ENCODE results near the gene RBM34.
"Not testable (repeated sequence)": the region's sequence is repeated elsewhere in the genome, so short reads cannot be mapped to it uniquely, and the experiment has no call there.

The RBM34 gene

DNA sequence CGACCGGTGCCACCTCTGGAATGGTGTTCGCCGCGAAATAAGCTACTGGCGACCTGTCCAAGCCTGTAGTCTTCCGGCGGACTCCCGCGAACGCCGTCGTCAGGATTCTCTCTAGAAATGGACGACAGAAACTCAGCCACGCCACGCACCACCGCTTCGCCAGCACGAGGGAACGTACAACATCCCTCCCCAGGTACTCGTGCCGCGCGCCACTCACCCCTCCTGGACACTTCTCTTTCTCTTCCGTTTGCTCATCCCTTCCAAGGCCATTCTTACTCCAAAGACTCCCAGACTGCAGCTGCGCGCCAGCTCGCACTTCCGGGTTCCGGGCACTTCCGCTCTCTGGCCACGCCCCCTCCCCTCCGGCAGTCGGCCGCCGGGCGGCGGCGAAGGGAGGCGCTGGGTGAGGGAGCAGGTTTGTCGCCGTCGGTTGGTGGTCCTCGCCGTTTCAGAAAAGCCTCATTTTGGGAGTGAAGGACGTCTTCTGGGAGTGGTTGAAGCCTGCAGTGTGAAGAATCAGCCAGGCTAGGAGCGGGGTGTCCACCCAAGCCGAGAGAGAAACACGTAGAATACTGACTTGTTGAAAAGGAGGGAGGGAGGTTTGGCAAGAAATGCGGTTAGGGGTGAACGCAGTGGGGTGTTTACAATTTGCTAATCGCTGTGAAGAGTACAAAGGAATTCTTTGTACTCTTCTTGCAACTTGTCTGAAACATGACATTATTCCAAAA lies at the start of gene RBM34:
Gene RBM34 (minus strand): TSS at position 294 of the 728 bp plus-strand sequence. CDS start 24 bp downstream, at position 270.
- Mint-ChIP-seq H3K27me3 (no peaks in the 10 kb centered on the region), H3K36me3 (peaks cover 23% of the 10 kb centered on the region), H3K27ac (peak within 1 kb of the TSS; percentile 98), H3K9me3 (no peaks in the 10 kb centered on the region), H3K4me1 (peaks cover 26% of the 10 kb centered on the region), H3K4me3 (peak within 1 kb of the TSS; percentile 97)
- DNase-seq, result peak; percentile 95
- CTCF ChIA-PET, result interaction anchor here (0.6 to 1.4 kb wide), 4 partner anchors 14 to 255 kb away, joined by 4 to 5 read pairs (median 4); no protein-coding TSS in a partner anchor

DNA sequence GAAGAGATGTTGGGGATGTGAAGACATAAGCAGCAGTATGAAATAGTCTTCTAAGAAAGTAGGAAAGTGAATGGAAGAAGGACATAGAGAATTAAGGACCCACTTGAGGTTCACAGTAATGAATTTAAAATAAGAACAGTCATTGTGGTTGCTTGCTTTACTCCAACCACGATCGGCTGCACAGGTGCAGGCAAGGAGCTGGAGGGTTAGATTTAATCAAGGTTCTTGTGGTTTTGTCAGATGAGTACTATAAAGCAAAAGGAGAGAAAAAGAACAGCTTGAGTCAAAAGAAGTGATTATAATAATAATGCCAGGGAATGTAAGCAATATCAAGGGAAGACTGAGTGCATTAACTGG lies 46.1 kb upstream of the RBM34 start:
- Mint-ChIP-seq H3K4me1 (peaks cover 42% of the 10 kb centered on the region), H3K9me3 (no peaks in the 10 kb centered on the region), H3K27ac (peak overlapping the region; percentile 88), H3K4me3 (no peak overlapping the region), H3K36me3 (peaks cover 42% of the 10 kb centered on the region), H3K27me3 (no peaks in the 10 kb centered on the region)
- CTCF ChIA-PET, result interaction anchor here (0.8 kb wide), 1 partner anchor 114 kb away, joined by 3 read pairs; no protein-coding TSS in a partner anchor
- peak; percentile 69 for DNase-seq

DNA sequence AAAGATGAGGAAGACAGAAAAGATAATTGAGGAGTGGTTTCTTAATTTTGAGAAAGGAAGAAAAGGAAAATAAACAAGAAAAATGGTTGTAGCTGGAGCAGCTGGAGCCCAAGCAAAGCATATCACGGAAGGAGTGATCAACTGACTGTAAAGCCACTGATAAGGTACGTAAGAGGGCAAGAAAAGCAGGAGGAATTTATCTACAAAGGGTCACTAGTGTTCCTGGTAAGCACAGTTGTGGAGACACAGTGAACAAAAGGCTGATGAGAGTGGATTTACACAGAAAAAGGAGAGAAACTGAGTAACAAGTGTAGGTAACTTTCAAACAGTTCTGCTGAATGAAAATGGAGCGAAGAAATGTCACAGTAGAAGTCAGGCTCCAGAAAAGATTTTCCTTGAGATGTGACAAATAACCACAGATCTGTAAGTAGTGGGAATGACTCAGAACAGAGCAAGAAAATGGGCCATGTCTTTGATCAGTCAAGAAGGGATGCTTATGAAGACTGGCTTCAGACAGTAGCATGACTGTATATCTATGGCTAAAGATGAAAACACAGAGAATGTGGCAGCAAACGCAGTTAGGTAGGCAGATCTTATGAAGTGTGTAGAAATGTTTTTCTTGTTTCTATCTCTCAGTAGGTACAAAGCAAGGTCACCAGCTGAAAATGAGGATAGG lies 45.6 kb upstream of the RBM34 start:
- DNase-seq, result no peak
- peaks cover 37% of the 10 kb centered on the region for H3K4me1 Mint-ChIP-seq
- no peaks in the 10 kb centered on the region for H3K27me3 Mint-ChIP-seq
- no peaks in the 10 kb centered on the region for H3K9me3 Mint-ChIP-seq
- peak overlapping the region; percentile 88 for H3K27ac Mint-ChIP-seq
- peaks cover 37% of the 10 kb centered on the region for H3K36me3 Mint-ChIP-seq
- CTCF ChIA-PET, result no interaction called here
- peak overlapping the region; percentile 5 for H3K4me3 Mint-ChIP-seq

- Mint-ChIP-seq H3K27ac (peak overlapping the region; percentile 2), H3K9me3 (no peaks in the 10 kb centered on the region), H3K36me3 (peaks cover 30% of the 10 kb centered on the region), H3K4me3 (no peak overlapping the region), H3K4me1 (peaks cover 30% of the 10 kb centered on the region), H3K27me3 (no peaks in the 10 kb centered on the region)
- CTCF ChIA-PET, result no interaction called here
- no peak for DNase-seq
Measured at GRCh38 chr1:235205687-235206086, 44.6 kb upstream of the RBM34 start.

DNA sequence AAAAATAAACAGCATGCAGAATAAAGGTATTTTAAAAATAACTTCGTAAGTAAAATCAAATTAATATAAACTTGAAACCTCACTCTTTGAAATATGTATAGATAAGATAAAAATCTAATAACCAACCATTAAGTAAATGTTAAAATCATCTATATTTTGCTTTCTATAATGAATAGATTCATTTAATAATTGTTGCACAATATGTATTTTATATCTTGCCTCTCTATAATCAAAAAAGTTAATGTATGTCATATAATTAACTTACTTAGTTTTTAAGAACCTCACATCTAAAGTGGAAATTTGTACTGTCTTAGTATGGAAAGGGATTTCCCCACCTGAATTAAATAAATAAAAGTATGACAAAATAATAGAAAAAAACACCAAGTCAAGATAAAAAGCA lies 42.4 kb upstream of the RBM34 start:
- DNase-seq, result no peak
- peaks cover 30% of the 10 kb centered on the region for H3K4me1 Mint-ChIP-seq
- no peaks in the 10 kb centered on the region for H3K27me3 Mint-ChIP-seq
- no peak overlapping the region for H3K4me3 Mint-ChIP-seq
- no peaks in the 10 kb centered on the region for H3K9me3 Mint-ChIP-seq
- CTCF ChIA-PET, result no interaction called here
- H3K27ac Mint-ChIP-seq, result no peak overlapping the region
- H3K36me3 Mint-ChIP-seq, result peaks cover 28% of the 10 kb centered on the region

DNA sequence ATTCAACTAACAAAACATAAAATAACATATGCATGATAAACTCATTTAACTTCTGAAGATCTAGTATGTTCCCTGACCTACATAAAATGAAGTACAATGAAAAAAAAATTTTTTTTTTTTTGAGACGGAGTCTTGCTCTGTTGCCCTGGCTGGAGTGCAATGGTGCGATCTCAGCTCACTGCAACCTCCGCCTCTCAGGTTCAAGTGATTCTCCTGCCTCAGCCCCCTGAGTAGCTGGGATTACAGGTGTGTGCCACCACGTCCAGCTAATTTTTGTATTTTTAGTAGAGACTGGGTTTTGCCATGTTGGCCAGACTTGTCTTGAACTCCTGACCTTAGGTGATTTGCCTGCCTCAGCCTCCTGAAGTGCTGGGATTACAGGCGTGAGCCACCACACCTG lies 41.4 kb upstream of the RBM34 start:
- H3K9me3 Mint-ChIP-seq, H3K27me3 Mint-ChIP-seq, H3K4me3 Mint-ChIP-seq, CTCF ChIA-PET, DNase-seq, H3K27ac Mint-ChIP-seq: not testable (repeated sequence)
- H3K4me1 Mint-ChIP-seq, result peaks cover 26% of the 10 kb centered on the region
- peaks cover 28% of the 10 kb centered on the region for H3K36me3 Mint-ChIP-seq

GRCh38 chr1:235199441-235199840 lies 38.4 kb upstream of the RBM34 start:
- H3K36me3 Mint-ChIP-seq, result peaks cover 13% of the 10 kb centered on the region

DNA sequence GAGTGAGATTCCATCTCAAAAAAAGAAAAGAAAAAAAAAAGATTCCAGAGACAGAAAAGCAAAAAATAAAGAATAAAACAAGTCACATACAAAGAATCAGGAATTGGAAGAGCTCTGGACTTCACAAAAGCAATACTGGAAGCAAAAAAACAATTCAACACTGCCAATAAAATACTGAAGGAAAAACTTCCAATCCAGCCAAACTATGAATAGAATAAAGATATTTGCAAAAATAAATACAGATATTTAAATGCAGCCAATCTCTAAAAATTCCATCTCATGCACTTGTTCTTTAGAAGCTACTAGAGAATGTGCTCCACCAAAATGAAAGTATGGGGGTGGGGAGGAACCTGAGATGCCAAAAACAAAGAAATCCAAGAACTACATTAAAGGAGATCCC lies 29.4 kb upstream of the RBM34 start:
- CTCF ChIA-PET, result interaction anchor here (0.7 to 1.4 kb wide), 2 partner anchors 23 to 226 kb away, joined by 3 to 4 read pairs; no protein-coding TSS in a partner anchor
- Mint-ChIP-seq H3K27ac (no peak overlapping the region), H3K27me3 (no peaks in the 10 kb centered on the region), H3K9me3 (no peaks in the 10 kb centered on the region), H3K4me3 (no peak overlapping the region), H3K4me1 (peaks cover 2% of the 10 kb centered on the region), H3K36me3 (peaks cover 36% of the 10 kb centered on the region)
- no peak for DNase-seq

More at GRCh38 chr1:235199441-235199840, 38.4 kb upstream of the RBM34 start:
- Mint-ChIP-seq H3K4me1 (peaks cover 2% of the 10 kb centered on the region), H3K9me3 (no peaks in the 10 kb centered on the region), H3K4me3 (no peak overlapping the region), H3K27ac (no peak overlapping the region), H3K27me3 (no peaks in the 10 kb centered on the region)
- no peak for DNase-seq
- CTCF ChIA-PET, result interaction anchor here (1.0 to 1.7 kb wide), 2 partner anchors 106 to 142 kb away, joined by 3 to 4 read pairs; no protein-coding TSS in a partner anchor

DNA sequence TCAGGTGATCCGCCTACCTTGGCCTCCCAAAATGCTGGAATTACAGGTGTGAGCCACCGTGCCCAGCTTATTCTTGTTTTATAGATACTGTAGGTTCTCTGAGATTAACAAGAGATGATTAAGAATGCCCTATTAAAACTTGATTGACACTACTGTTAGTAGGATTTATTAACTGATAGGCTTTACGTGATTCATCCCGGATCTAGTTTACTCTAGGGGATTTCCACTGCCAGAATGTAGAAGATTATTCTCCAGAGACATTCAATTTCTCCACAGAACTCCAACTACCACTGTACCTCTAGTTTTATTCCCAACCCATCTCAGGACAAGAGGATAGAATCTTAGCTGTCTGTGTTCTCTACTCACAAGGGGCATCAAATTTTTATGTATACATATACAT lies 26.3 kb upstream of the RBM34 start:
- Mint-ChIP-seq H3K4me3 (no peak overlapping the region), H3K36me3 (peaks cover 30% of the 10 kb centered on the region), H3K9me3 (no peaks in the 10 kb centered on the region), H3K27ac (no peak overlapping the region), H3K4me1 (peaks cover 2% of the 10 kb centered on the region), H3K27me3 (no peaks in the 10 kb centered on the region)
- CTCF ChIA-PET, result no interaction called here
- DNase-seq, result no peak

GRCh38 chr1:235181561-235182245 lies 20.7 kb upstream of the RBM34 start:
- Mint-ChIP-seq H3K27ac (no peak overlapping the region), H3K4me3 (no peak overlapping the region), H3K4me1 (no peaks in the 10 kb centered on the region), H3K27me3 (no peaks in the 10 kb centered on the region), H3K9me3 (no peaks in the 10 kb centered on the region), H3K36me3 (peaks cover 35% of the 10 kb centered on the region)
- DNase-seq, result no peak
- CTCF ChIA-PET, result interaction anchor here (0.8 kb wide), 1 partner anchor 11 kb away, joined by 3 read pairs; no protein-coding TSS in a partner anchor

GRCh38 chr1:235180916-235181460 lies 19.9 kb upstream of the RBM34 start:
- no peak overlapping the region for H3K4me3 Mint-ChIP-seq
- peaks cover 38% of the 10 kb centered on the region for H3K36me3 Mint-ChIP-seq
- H3K4me1 Mint-ChIP-seq, result no peaks in the 10 kb centered on the region
- H3K27ac Mint-ChIP-seq, result no peak overlapping the region
- DNase-seq, result no peak
- no peaks in the 10 kb centered on the region for H3K9me3 Mint-ChIP-seq
- CTCF ChIA-PET, result no interaction called here
- no peaks in the 10 kb centered on the region for H3K27me3 Mint-ChIP-seq

DNA sequence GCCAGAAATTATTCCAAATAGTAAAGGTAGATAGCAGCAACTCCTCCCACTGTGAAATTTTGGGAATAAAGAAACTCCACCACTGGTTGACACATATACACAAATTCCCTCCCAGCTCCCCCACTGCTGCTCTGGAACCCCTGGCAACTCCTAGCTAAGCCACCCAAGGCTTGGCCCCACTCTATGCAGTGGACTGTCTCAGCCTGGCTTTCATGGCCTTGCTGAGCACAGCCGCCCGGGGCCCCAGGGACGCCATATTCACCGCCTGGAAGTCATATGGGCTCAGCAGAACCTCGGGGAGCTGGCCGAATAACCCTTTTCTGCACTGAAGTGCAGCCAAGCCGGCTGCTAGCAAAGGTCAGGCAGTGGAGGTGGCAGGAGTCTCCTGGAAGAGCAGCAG lies 15.4 kb upstream of the RBM34 start:
- Mint-ChIP-seq H3K4me1 (no peaks in the 10 kb centered on the region), H3K27ac (no peak overlapping the region), H3K4me3 (no peak overlapping the region), H3K36me3 (peaks cover 43% of the 10 kb centered on the region), H3K9me3 (no peaks in the 10 kb centered on the region), H3K27me3 (no peaks in the 10 kb centered on the region)
- CTCF ChIA-PET, result no interaction called here
- DNase-seq, result no peak

DNA sequence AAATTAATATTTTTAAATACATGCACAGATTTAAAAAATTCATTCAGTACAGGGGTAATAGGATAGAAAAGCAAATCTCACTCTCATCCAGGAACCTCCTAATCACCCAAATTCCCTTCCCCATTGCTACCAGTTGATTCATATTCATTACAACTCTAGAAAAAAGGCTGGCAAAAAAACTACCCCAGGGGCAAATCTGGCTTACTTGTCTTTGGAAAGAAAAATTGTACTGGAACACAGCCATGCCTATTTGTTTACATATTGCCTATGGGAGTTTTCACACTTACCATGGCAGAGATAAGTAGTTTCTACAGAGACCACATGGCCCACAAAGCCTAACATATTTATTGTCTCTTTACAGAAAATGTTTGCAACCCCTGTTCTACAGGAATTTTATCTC lies 8.9 kb upstream of the RBM34 start:
- Mint-ChIP-seq H3K36me3 (peaks cover 34% of the 10 kb centered on the region), H3K27ac (no peak overlapping the region), H3K9me3 (no peaks in the 10 kb centered on the region), H3K27me3 (no peaks in the 10 kb centered on the region), H3K4me3 (no peak overlapping the region), H3K4me1 (no peaks in the 10 kb centered on the region)
- CTCF ChIA-PET, result no interaction called here
- DNase-seq, result no peak

DNA sequence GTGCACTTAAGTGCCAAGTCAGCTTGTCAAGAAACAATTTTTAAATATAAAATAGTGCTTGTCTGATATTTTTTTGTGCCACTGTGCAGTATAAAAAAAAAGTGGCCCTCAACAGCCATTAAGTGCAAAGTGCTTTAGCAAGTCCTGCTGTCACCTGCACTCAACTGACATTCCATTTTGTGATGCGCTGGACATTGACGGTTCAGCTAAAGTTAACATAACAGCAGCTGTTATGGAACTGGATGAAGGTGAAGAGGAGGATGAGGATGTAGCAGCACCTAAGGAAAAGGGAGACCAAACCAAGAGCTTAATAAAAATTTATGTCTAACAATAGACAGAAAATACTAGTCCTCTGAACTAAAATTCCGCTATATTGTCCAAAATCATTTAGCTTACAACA lies 7.3 kb upstream of the RBM34 start:
- no peaks in the 10 kb centered on the region for H3K9me3 Mint-ChIP-seq
- peaks cover 31% of the 10 kb centered on the region for H3K36me3 Mint-ChIP-seq
- no peak overlapping the region for H3K4me3 Mint-ChIP-seq
- CTCF ChIA-PET, result no interaction called here
- no peaks in the 10 kb centered on the region for H3K4me1 Mint-ChIP-seq
- no peak for DNase-seq
- H3K27ac Mint-ChIP-seq, result no peak overlapping the region
- no peaks in the 10 kb centered on the region for H3K27me3 Mint-ChIP-seq
